HepG2 (cell line): ENCODE results near the gene TMEM87A. TPM values are rescaled to one million over a fixed set of nuclear protein-coding genes. Genes with fewer than 3 reads are reported as not detected.

Source experiments
- ATAC-seq: fragments of 200-7000 bp; cut with Tn5 transposase; 3 replicates; pipeline ENCODE4 v1.9.1; 2020; ENCODE audit warnings: mild to moderate bottlenecking, moderate library complexity
- BruUV-seq: library from RNA; stranded (reverse); fragments of 400-500 nt; replicated peaks from 2 replicates; lab custom pipeline; 2021; lab: Mats Ljungman, UMichigan
- CTCF ChIA-PET: fragments of 300-600 bp; formaldehyde crosslinking; extraction: SDS; loops from one replicate; lab custom pipeline; 2021; ENCODE audit warnings: low total read pairs, inconsistent platforms, low intra/inter-chr PET ratio; lab: Yijun Ruan, JAX
- POLR2A ChIA-PET: fragments of 350-600 bp; sonication (Branson Sonifier 250); formaldehyde crosslinking; loops from one replicate; lab custom pipeline; 2020; ENCODE audit warnings: antibody characterized with exemption, inconsistent platforms; lab: Yijun Ruan, JAX
- DNase-seq: peaks from one replicate; pipeline ENCODE4 v3.0.0-alpha.2; 2015; ENCODE audit warnings: low spot score
- FAIRE-seq: peaks from 3 replicates; lab custom pipeline; 2011; peaks lifted over from hg19 to GRCh38; lab: Jason Lieb, UNC
- H2AFZ ChIP-seq: one replicate; pipeline ENCODE4 v1.6.1; 2011; ENCODE audit warnings: low read length, inconsistent platforms
- H3K27ac ChIP-seq: fragments of 300-600 bp; 3 replicates; pipeline ENCODE4 v1.8.0; 2011; ENCODE audit warnings: mixed run types, mild to moderate bottlenecking, mixed read lengths, low read length, inconsistent platforms; ENCODE audit not compliant: insufficient read depth; ENCODE audit errors: extremely low read length
- H3K27me3 ChIP-seq, 2 experiments: fragments of 200-600 bp in 1 of 2; 2 replicates in 1 of 2; 3 replicates in 1 of 2; pipeline versions ENCODE4 v1.6.0 to v1.8.0; 2011; ENCODE audit warnings: low read length in 2 of 2, mild to moderate bottlenecking in 2 of 2, moderate library complexity in 2 of 2, inconsistent platforms in 1 of 2; ENCODE audit not compliant: insufficient read depth in 2 of 2, control insufficient read depth in 1 of 2
- H3K36me3 ChIP-seq, 2 experiments: fragments of 200-600 bp in 1 of 2; replicated peaks in 1 of 2; 2 replicates in 1 of 2; 3 replicates in 1 of 2; pipeline versions ENCODE4 v1.5.1 to v1.8.0; 2011; ENCODE audit warnings: low read length in 2 of 2, inconsistent platforms in 1 of 2; ENCODE audit not compliant: insufficient read depth in 2 of 2, control insufficient read depth in 1 of 2
- H3K4me1 ChIP-seq: 2 replicates; pipeline ENCODE4 v1.5.1; 2012; ENCODE audit warnings: low read length, inconsistent platforms; ENCODE audit not compliant: insufficient read depth
- H3K4me2 ChIP-seq: 2 replicates; pipeline ENCODE4 v1.6.0; 2011; ENCODE audit warnings: low read depth, low read length, inconsistent platforms
- H3K4me3 ChIP-seq, 3 experiments: fragments of 200-600 bp in 1 of 3; sonication (generic), shearing (Covaris generic) in 1 of 3; replicated peaks in 1 of 3; 2 replicates each; pipeline ENCODE4 v1.5.1; 2011 to 2016; ENCODE audit warnings: low read length in 3 of 3, inconsistent platforms in 2 of 3, low read depth in 2 of 3, mild to moderate bottlenecking in 2 of 3, control low read depth in 1 of 3, mixed read lengths in 1 of 3; ENCODE audit not compliant: insufficient read depth in 1 of 3
- H3K79me2 ChIP-seq: one replicate; pipeline ENCODE4 v1.6.1; 2011; ENCODE audit warnings: low read length, inconsistent platforms; ENCODE audit not compliant: insufficient read depth
- H3K9ac ChIP-seq: 2 replicates; pipeline ENCODE4 v1.6.0; 2011; ENCODE audit warnings: mild to moderate bottlenecking, low read depth, low read length, inconsistent platforms; ENCODE audit not compliant: insufficient read depth
- H3K9me3 ChIP-seq: 2 replicates; pipeline ENCODE4 v1.5.1; 2012; ENCODE audit warnings: mild to moderate bottlenecking, low read length
- H4K20me1 ChIP-seq: 2 replicates; pipeline ENCODE4 v1.6.0; 2011; ENCODE audit warnings: inconsistent platforms, mild to moderate bottlenecking, low read length, moderate library complexity; ENCODE audit not compliant: insufficient read depth
- CBX5 ChIP-seq: sonication (generic); formaldehyde crosslinking; IDR thresholded peaks from 2 replicates; pipeline ENCODE4 v1.4.0; 2020; ENCODE audit warnings: missing genetic modification reagents, borderline replicate concordance
- CTCF ChIP-seq: sonication (generic); formaldehyde crosslinking; IDR thresholded peaks from 2 replicates; pipeline ENCODE4 v1.5.0; 2020; ENCODE audit warnings: mild to moderate bottlenecking, missing genetic modification reagents, moderate library complexity
- RAD21 ChIP-seq: fragments of 450-650 bp; formaldehyde crosslinking; IDR thresholded peaks from 2 replicates; pipeline ENCODE4 v1.5.0; 2020; ENCODE audit warnings: mild to moderate bottlenecking
- SMC3 ChIP-seq: IDR thresholded peaks from 2 replicates; pipeline ENCODE4 v1.6.1; 2011; ENCODE audit warnings: low read length, improper control_type of control experiment
- STAG1 ChIP-seq: sonication (generic); formaldehyde crosslinking; IDR thresholded peaks from 2 replicates; pipeline ENCODE4 v1.4.0; 2020; ENCODE audit warnings: missing genetic modification reagents
- ZNF430 ChIP-seq: sonication (generic); formaldehyde crosslinking; IDR thresholded peaks from 2 replicates; pipeline ENCODE4 v1.9.0; 2021; ENCODE audit warnings: mild to moderate bottlenecking, missing genetic modification reagents
- WGBS: methylation state at CpG from one replicate; pipeline ENCODE4 v1.1.6; 2017; ENCODE audit warnings: low lambda C conversion rate; 5-methylcytosine and 5-hydroxymethylcytosine counted together
- in situ Hi-C: cut with HindIII; loops from 2 replicates; pipeline ENCODE4 v1.10.0; 2017; ENCODE audit warnings: low pct_unique_long_range_greater_than_20kb; ENCODE audit not compliant: extremely low pct_ligation_motif_present
- intact Hi-C: fragments of 100-400 bp; cut with micrococcal nuclease; formaldehyde crosslinking; loops from one replicate; pipeline ENCODE4 v1.10.0; 2022; ENCODE audit not compliant: unreplicated experiment
- polyA plus RNA-seq, 8 experiments: library from polyadenylated mRNA; depleted of rRNA in 3 of 8; stranded (reverse) in 7 of 8; unstranded in 1 of 8; fragments of >200 nt; fragmentation: Illumina TruSeq in 4 of 8; extraction: Trizol in 4 of 8; gene quantifications; 2 replicates each; pipeline versions ENCODE4 v1.2.1 to v1.2.3, GENCODE V29; 2011 to 2016; ENCODE audit warnings: low read depth in 4 of 8, missing spikeins in 1 of 8, mixed read lengths in 1 of 8; ENCODE audit not compliant: insufficient read depth in 1 of 8
- total RNA-seq, 5 experiments: library from RNA; depleted of rRNA; stranded (reverse); fragments of >200 nt; fragmentation: Illumina TruSeq; extraction: Trizol; gene quantifications; 2 replicates each; pipeline ENCODE4 v1.2.3, GENCODE V29; 2016; ENCODE audit warnings: low read depth in 1 of 5
- TF ChIP-seq, protein P1 (sequence below), 2 experiments: fragments of 450-650 bp in 1 of 2; sonication (generic) in 1 of 2; formaldehyde crosslinking; IDR thresholded peaks; 2 replicates each; pipeline versions ENCODE4 v1.5.0 to v1.8.0; 2020 to 2022; ENCODE audit warnings: mild to moderate bottlenecking in 1 of 2, missing genetic modification reagents in 1 of 2
- TF ChIP-seq, protein P2 (sequence below): sonication (generic); formaldehyde crosslinking; IDR thresholded peaks from 2 replicates; pipeline ENCODE4 v1.5.0; 2020; ENCODE audit warnings: missing genetic modification reagents

TMEM87A gene
- total and polyA plus RNA-seq, 2 of the 13 experiments (the other 11 are each of a cell fraction or from before 2014, with no cell fraction given), result 20.2 to 42.8 TPM

DNA sequence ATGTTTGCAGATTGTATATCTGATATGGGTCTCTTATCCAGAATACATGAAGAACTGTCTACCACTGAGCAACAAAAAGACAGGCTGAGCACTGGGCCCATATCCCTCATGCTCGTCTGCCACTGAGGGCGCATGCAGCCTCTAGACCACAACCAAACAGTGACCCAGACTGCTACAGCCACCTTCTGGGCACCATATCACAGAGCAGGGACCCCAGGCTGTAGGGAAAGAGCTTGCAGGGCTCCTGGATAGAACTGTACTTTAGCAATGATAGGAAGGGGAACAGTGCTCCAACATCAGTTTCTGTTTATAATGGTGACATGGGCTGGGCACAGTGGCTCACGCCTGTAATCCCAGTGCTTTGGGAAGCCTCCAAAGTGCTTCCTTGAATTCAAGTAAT lies 40.2 kb upstream of the TMEM87A start:
- DNase-seq (peak; percentile 24), FAIRE-seq (no peak), ATAC-seq (peak; percentile 92)
- BruUV-seq, result no TSS peak
- H3K4me3 ChIP-seq, result no peak overlapping the region
- in situ Hi-C loops (no loop called here), intact Hi-C loops (loop anchor here (10.0 kb wide), 1 partner anchor 49 kb away; no protein-coding TSS in a partner anchor)
- ChIA-PET CTCF (no interaction called here), POLR2A (interaction anchor here (1.3 kb wide), 1 partner anchor 40 kb away, joined by 5 read pairs; the partner anchor contains the start of genes GANC and TMEM87A)
- TF ChIP-seq ZNF430, result no peak
- TF ChIP-seq CTCF (CRISPR knock-in tag), result peak; percentile 67
- TF ChIP-seq RAD21 (CRISPR knock-in tag), result peak; percentile 25; the same call in 1 of the 2 replicates
- no peak for TF ChIP-seq CBX5 (CRISPR knock-in tag)
- TF ChIP-seq STAG1 (CRISPR knock-in tag), result peak; percentile 62
- TF ChIP-seq, protein P1, sequence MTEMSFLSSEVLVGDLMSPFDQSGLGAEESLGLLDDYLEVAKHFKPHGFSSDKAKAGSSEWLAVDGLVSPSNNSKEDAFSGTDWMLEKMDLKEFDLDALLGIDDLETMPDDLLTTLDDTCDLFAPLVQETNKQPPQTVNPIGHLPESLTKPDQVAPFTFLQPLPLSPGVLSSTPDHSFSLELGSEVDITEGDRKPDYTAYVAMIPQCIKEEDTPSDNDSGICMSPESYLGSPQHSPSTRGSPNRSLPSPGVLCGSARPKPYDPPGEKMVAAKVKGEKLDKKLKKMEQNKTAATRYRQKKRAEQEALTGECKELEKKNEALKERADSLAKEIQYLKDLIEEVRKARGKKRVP (CRISPR knock-in tag; IDR thresholded peaks at IDR 0.05), result no peak
- TF ChIP-seq, protein P2, sequence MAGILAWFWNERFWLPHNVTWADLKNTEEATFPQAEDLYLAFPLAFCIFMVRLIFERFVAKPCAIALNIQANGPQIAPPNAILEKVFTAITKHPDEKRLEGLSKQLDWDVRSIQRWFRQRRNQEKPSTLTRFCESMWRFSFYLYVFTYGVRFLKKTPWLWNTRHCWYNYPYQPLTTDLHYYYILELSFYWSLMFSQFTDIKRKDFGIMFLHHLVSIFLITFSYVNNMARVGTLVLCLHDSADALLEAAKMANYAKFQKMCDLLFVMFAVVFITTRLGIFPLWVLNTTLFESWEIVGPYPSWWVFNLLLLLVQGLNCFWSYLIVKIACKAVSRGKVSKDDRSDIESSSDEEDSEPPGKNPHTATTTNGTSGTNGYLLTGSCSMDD (CRISPR knock-in tag), result no peak
- peak; percentile 13; the same call in 1 of the 2 replicates for TF ChIP-seq SMC3
- H2AFZ ChIP-seq, result no peak overlapping the region
- no peak overlapping the region for H3K4me2 ChIP-seq
- peaks cover 15% of the 10 kb centered on the region for H3K4me1 ChIP-seq
- H4K20me1 ChIP-seq, result no peaks in the 10 kb centered on the region
- no peaks in the 10 kb centered on the region for H3K27me3 ChIP-seq
- H3K27ac ChIP-seq, result no peak overlapping the region
- no peaks in the 10 kb centered on the region for H3K9me3 ChIP-seq
- H3K79me2 ChIP-seq, result no peaks in the 10 kb centered on the region
- no peak overlapping the region for H3K9ac ChIP-seq
- WGBS, result 53% methylated on average over 3 of the region's 3 CpGs
- peaks cover 0 to 5% of the 10 kb centered on the region in 2 experiments; a peak in 1 of 5 replicates for H3K36me3 ChIP-seq
